WI38 (cell line): ENCODE data around the gene CAPN7.
"Not testable (repeated sequence)": the region's sequence is repeated elsewhere in the genome, so short reads cannot be mapped to it uniquely, and the experiment has no call there.

Experiments
- H3K4me3 ChIP-seq: 2 replicates; pipeline ENCODE4 v1.5.1; 2011; ENCODE audit warnings: low read depth, mild to moderate bottlenecking, control low read depth, low read length
- CTCF ChIP-seq: IDR thresholded peaks from 2 replicates; pipeline ENCODE4 v1.5.1; 2012; ENCODE audit warnings: low read depth, mild to moderate bottlenecking, control low read depth, low read length

The CAPN7 gene

GRCh38 chr3:15205934-15206661, at the start of gene CAPN7:
TSS of gene CAPN7 (plus strand) at chr3:15206246. CDS start at chr3:15206496, 250 bp downstream.
- TF ChIP-seq CTCF, result peak; percentile 32; the same call in 1 of the 2 replicates

GRCh38 chr3:15157441-15157840, 48.6 kb upstream of the CAPN7 start:
- no peak overlapping the region for H3K4me3 ChIP-seq
- TF ChIP-seq CTCF, result no peak

More at GRCh38 chr3:15205934-15206661, at the start of gene CAPN7:
- peak within 1 kb of the TSS; percentile 95 for H3K4me3 ChIP-seq

- H3K4me3 ChIP-seq, result no peak overlapping the region
- no peak for TF ChIP-seq CTCF
These were observed 46.4 kb upstream of the CAPN7 start for GRCh38 chr3:15159501-15160136.

GRCh38 chr3:15160662-15161061, 45.4 kb upstream of the CAPN7 start:
- no peak overlapping the region for H3K4me3 ChIP-seq
- TF ChIP-seq CTCF, result no peak

GRCh38 chr3:15161133-15161532, 44.9 kb upstream of the CAPN7 start:
- TF ChIP-seq CTCF, result no peak
- H3K4me3 ChIP-seq, result no peak overlapping the region

- not testable (repeated sequence) for H3K4me3 ChIP-seq
These were observed 42.4 kb upstream of the CAPN7 start for GRCh38 chr3:15163656-15164055.

- no peak overlapping the region for H3K4me3 ChIP-seq
- no peak for TF ChIP-seq CTCF
These were observed 41.7 kb upstream of the CAPN7 start for GRCh38 chr3:15164340-15164739.
